H1 (cell line): ENCODE data around the gene PRMT5. TPM values are rescaled to one million over a fixed set of nuclear protein-coding genes. Genes with fewer than 3 reads are reported as not detected.

Experiments used
- BCL11A ChIP-seq, 2 experiments: IDR thresholded peaks; one replicate each; pipeline ENCODE4 v1.6.1; 2011; ENCODE audit warnings: low read depth in 2 of 2, low read length in 2 of 2, mild to moderate bottlenecking in 2 of 2
- KDM5A ChIP-seq: fragments of 200-600 bp; IDR thresholded peaks from 2 replicates; pipeline ENCODE4 v1.7.1; 2012; ENCODE audit warnings: mild to moderate bottlenecking, low read length, inconsistent platforms, mixed read lengths
- MAFK ChIP-seq: IDR thresholded peaks from 2 replicates; pipeline ENCODE4 v1.6.1; 2012; ENCODE audit warnings: low read depth, mild to moderate bottlenecking, improper control_type of control experiment, low read length
- polyA plus RNA-seq, 7 experiments: library from polyadenylated mRNA; depleted of rRNA in 3 of 7; stranded (reverse) in 5 of 7; unstranded in 2 of 7; fragments of >200 nt in 5 of 7; fragments of 200-250 nt in 2 of 7; gene quantifications; 1 replicate in 5 of 7; 2 replicates in 1 of 7; 4 replicates in 1 of 7; pipeline versions ENCODE4 v1.2.1 to v1.2.3, GENCODE V29; 2011 to 2013; ENCODE audit warnings: missing spikeins in 2 of 7, mixed read lengths in 2 of 7
- total RNA-seq: library from RNA; stranded (reverse); fragmentation: NEBNext Ultra II Directional; extraction: Animal tissue kit (Norgen Biotek cat#: 25700); gene quantifications from 2 replicates; pipeline ENCODE4 v1.2.1, GENCODE V29; 2021

The PRMT5 gene
- total and polyA plus RNA-seq, 2 of the 8 experiments (the other 6 are each of a cell fraction or from before 2014, with no cell fraction given) = 171 to 402 TPM

GRCh38 chr14:22928237-22929103 is 706 bp downstream of the PRMT5 start (continued):
- TF ChIP-seq BCL11A (IDR thresholded peaks at IDR 0.05; ENCODE audit: low read depth in 2 of 2, low read length in 2 of 2) (no peak), MAFK (no peak), KDM5A (no peak)
